K562 (cell line): ENCODE results near the gene AURKB. TPM values are rescaled to one million over a fixed set of nuclear protein-coding genes. Genes with fewer than 3 reads are reported as not detected.

Source experiments
- RBFOX2 ChIP-seq: fragments of 200-400 bp; formaldehyde crosslinking; IDR thresholded peaks from 2 replicates; pipeline ENCODE4 v1.6.1; 2017; ENCODE audit warnings: low read depth, mild to moderate bottlenecking, low read length, moderate library complexity
- SRSF1 ChIP-seq: fragments of 200-400 bp; formaldehyde crosslinking; IDR thresholded peaks from 2 replicates; pipeline ENCODE4 v1.6.1; 2017; ENCODE audit warnings: mild to moderate bottlenecking, low read depth, low read length, moderate library complexity
- STAT5A ChIP-seq: IDR thresholded peaks from 2 replicates; pipeline ENCODE4 v1.6.1; 2012; ENCODE audit warnings: low read length, inconsistent platforms, borderline replicate concordance
- STAT6 ChIP-seq: sonication (generic); formaldehyde crosslinking; IDR thresholded peaks from 2 replicates; pipeline ENCODE4 v1.8.1; 2023; ENCODE audit warnings: mild to moderate bottlenecking, missing genetic modification reagents
- TEAD2 ChIP-seq: fragments of 450-650 bp; IDR thresholded peaks from 2 replicates; pipeline ENCODE4 v1.6.1; 2016; ENCODE audit warnings: missing genetic modification characterization, control low read depth, missing compliant biosample characterization
- ZMIZ1 ChIP-seq, 2 experiments: fragments of 150-350 bp in 1 of 2; IDR thresholded peaks; 2 replicates each; pipeline ENCODE4 v1.6.1; 2012 to 2016; ENCODE audit warnings: low read depth in 2 of 2, low read length in 2 of 2, mild to moderate bottlenecking in 1 of 2, moderate library complexity in 1 of 2
- ZNF395 ChIP-seq: fragments of 200-800 bp; sonication (Bioruptor generic); IDR thresholded peaks from 2 replicates; pipeline ENCODE4 v1.6.1; 2017; ENCODE audit warnings: missing genetic modification characterization, missing compliant biosample characterization
- ZNF695 ChIP-seq: fragments of 450-650 bp; formaldehyde crosslinking; IDR thresholded peaks from 2 replicates; pipeline ENCODE4 v1.4.0; 2020; ENCODE audit warnings: mild to moderate bottlenecking, moderate library complexity
- polyA plus RNA-seq, 8 experiments: library from polyadenylated mRNA; depleted of rRNA in 4 of 8; stranded (reverse) in 5 of 8; unstranded in 3 of 8; fragments of >200 nt; fragmentation: Nextera tagmentation in 2 of 8; fragmentation: Illumina TruSeq in 1 of 8; extraction: Ambion mirVana in 2 of 8; extraction: Trizol in 1 of 8; gene quantifications; 2 replicates each; pipeline versions ENCODE4 v1.2.1 to v1.2.3, GENCODE V29; 2011 to 2014; ENCODE audit warnings: inconsistent platforms in 1 of 8, missing spikeins in 1 of 8
- total RNA-seq, 7 experiments: library from RNA; depleted of rRNA in 6 of 7; stranded (reverse); fragments of >200 nt in 6 of 7; fragmentation: Illumina TruSeq in 2 of 7; extraction: Trizol in 2 of 7; gene quantifications; 2 replicates each; pipeline versions ENCODE4 v1.2.1 to v1.2.3, GENCODE V29; 2011 to 2021; ENCODE audit warnings: low replicate concordance in 1 of 7

Gene AURKB
- total and polyA plus RNA-seq, 9 of the 15 experiments (the other 6 are each of a cell fraction or from before 2014, with no cell fraction given) = 27.2 to 114 (median 74.8) TPM

DNA sequence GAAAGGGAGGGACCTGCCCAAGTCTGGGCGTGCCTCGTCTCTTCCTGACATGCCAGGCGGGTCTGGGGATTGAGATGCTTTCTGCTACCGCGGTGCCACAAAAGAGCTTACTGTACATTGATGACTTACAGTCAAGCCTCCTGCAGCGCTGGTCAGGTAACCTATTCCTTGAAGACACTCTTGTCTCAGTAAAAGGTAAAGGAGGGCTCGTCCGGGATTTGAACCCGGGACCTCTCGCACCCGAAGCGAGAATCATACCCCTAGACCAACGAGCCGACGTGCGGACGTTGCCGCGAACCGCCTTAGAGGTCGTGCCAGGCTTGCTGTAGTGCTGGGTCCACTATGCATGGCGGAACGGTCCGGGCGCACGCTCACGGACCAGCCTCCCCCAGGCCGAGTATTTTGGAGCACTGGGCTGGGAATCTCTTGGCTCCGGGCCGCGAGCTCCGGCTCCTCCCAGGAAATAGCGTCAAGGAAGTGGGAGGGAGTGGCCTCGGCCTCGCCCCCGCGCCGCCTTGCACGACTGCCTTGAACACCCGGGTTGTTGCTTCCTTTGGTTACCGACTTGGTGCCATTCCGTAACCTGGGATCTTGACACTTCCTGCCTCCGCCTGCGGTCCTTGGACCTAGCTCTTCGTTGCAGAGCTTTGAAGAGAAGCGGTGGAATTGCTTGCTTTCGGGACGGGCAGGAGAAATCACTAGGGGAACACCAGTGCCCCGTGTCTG is 12.4 kb upstream of the AURKB start (continued):
- TF ChIP-seq ZMIZ1 (IDR thresholded peaks at IDR 0.05; ENCODE audit: low read depth in 2 of 2, low read length in 2 of 2) (no peak), STAT5A (no peak), STAT6 (CRISPR knock-in tag) (no peak), ZNF695 (CRISPR knock-in tag) (no peak), ZNF395 (no peak), SRSF1 (no peak), TEAD2 (no peak), RBFOX2 (peak; percentile 73)
